HUES6 (cell line): ENCODE data around the gene HIPK4.

Experiments
- H3K27ac ChIP-seq: 2 replicates; pipeline ENCODE4 v1.7.0; 2013; ENCODE audit warnings: low read depth, mild to moderate bottlenecking, low read length, inconsistent platforms
- H3K27me3 ChIP-seq: 2 replicates; pipeline ENCODE4 v1.6.1; 2013; ENCODE audit warnings: low read length; ENCODE audit not compliant: control insufficient read depth, insufficient read depth
- H3K36me3 ChIP-seq: 2 replicates; pipeline ENCODE4 v1.6.1; 2013; ENCODE audit warnings: low read length; ENCODE audit not compliant: control insufficient read depth, insufficient read depth
- H3K4me1 ChIP-seq: 2 replicates; pipeline ENCODE4 v1.6.1; 2013; ENCODE audit warnings: low read length; ENCODE audit not compliant: control insufficient read depth, insufficient read depth
- H3K4me3 ChIP-seq: 2 replicates; pipeline ENCODE4 v1.5.1; 2013; ENCODE audit warnings: low read depth, low read length
- H3K9ac ChIP-seq: one replicate; pipeline ENCODE4 v1.6.1; 2013; ENCODE audit warnings: mild to moderate bottlenecking, low read length
- H3K9me3 ChIP-seq: 2 replicates; pipeline ENCODE4 v1.6.1; 2013; ENCODE audit warnings: low read depth, low read length; ENCODE audit not compliant: control insufficient read depth, insufficient read depth

HIPK4 gene

DNA sequence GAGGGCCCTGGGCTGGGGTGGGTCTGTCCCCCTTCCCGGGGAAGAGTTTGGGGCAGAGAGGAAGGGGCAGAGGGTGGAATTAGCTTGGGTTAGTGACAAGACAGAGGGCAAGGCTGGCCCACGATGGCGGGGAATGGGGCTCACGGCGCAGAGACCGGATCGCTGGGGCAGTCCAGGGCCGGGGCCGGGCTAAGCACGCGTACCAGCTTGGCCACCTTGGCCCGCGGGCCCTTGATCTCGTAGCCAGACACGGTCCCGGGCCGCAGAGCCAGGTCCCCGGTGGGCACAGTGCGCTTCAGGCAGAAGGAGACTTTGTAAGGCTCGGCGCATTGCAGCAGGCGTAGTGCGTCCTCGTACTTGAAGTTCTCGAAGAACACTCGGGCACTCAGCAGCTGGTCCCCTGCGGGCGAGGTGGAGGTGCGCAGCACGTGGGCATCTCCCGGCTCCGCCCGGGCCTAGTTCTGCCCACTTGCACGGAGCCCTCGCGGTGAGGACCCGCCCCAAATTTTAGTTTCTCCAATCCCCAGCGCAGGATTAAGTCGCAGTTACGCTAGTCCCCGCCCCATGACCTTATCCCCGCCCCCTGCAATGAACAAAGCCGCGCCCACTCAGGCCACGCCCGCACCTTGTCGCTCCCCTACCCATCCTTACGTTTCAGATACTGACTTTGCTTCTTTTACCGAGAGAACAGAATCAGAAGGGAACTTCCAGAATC is 8.6 kb upstream of the HIPK4 start:
- H3K9ac ChIP-seq, result no peak overlapping the region
- H3K4me3 ChIP-seq, result peak overlapping the region; percentile 19
- H3K27ac ChIP-seq, result no peak overlapping the region
- H3K36me3 ChIP-seq, result no peaks in the 10 kb centered on the region
- H3K4me1 ChIP-seq, result peaks cover 9% of the 10 kb centered on the region
- H3K9me3 ChIP-seq, result no peaks in the 10 kb centered on the region
- peaks cover 33% of the 10 kb centered on the region for H3K27me3 ChIP-seq

DNA sequence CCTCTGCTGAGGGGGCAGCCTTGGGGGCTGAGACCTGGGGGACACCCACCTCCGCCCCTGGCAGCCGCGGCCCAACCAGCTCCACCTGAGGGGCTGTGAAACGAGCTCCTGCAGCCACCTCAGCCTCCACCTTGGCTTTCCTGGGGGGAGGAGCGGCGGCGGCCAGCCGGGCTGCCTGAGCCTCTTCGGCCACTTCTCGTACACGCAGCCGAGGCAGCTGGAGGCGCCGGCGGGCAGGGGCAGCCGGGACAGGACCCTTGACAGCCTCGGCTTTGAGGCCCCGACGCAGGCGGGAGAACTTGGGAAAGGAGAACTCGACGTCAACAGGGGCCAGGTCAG is 7.6 kb upstream of the HIPK4 start:
- H3K27ac ChIP-seq, result no peak overlapping the region
- no peaks in the 10 kb centered on the region for H3K36me3 ChIP-seq
- H3K9me3 ChIP-seq, result no peaks in the 10 kb centered on the region
- no peak overlapping the region for H3K9ac ChIP-seq
- peaks cover 33% of the 10 kb centered on the region for H3K27me3 ChIP-seq
- peaks cover 6% of the 10 kb centered on the region for H3K4me1 ChIP-seq
- H3K4me3 ChIP-seq, result no peak overlapping the region

DNA sequence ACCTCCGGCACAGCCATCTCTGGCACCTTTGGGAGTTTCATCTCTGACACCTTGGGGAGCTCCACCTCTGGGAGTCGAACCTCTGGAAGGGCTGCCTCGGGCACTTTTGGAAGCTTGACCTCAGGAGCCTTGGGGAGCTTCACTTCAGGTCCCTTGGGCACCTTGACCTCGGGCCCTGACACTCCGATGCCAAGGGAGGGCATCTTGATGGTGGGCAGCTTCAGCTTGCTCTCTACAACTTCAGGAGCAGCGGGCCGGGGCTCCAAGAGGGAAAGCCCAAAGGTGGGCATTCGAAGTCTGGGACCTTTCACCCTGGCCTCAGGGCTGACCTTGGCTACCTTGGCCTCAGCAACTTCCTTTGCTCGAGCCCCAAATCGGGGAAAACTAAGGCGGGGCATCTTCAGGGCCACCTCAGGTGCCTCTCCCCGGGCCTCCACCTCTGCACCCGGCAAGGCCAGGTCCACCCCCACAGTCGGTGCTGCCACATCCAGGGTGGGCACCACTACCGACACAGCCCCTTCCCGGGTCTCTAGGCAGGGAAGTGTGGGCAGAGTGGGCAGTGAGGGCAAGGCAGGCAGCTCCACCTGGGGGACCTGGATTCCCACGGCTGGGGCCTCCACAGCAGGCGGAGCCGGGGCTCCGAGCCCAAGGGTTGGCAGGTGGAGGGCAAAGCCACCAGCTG is 7.0 kb upstream of the HIPK4 start:
- H3K4me1 ChIP-seq, result peaks cover 6% of the 10 kb centered on the region

DNA sequence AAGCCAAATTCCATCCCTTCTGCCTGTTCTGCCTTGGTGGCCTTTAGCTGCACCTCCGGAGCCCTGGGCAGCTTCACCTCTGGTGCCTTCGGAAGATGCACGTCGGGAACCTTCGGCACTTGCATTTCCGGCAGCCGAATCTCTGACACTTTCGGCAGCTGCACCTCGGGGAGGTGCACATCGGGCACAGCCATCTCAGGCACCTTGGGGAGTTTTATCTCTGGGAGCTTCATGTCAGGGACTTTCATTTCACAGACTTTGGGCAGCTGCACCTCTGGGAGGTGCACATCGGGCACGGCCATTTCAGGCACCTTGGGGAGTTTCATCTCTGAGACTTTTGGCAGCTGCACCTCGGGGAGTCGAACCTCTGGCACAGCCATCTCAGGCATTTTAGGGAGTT is 6.0 kb upstream of the HIPK4 start:
- Histone ChIP-seq H3K4me3 (no peak overlapping the region), H3K27me3 (peaks cover 33% of the 10 kb centered on the region), H3K9me3 (no peaks in the 10 kb centered on the region), H3K9ac (no peak overlapping the region), H3K4me1 (peaks cover 6% of the 10 kb centered on the region), H3K36me3 (no peaks in the 10 kb centered on the region), H3K27ac (no peak overlapping the region)

More for the DNA sequence above, 7.0 kb upstream of the HIPK4 start:
- Histone ChIP-seq H3K9me3 (no peaks in the 10 kb centered on the region), H3K27me3 (peaks cover 33% of the 10 kb centered on the region), H3K27ac (no peak overlapping the region), H3K36me3 (no peaks in the 10 kb centered on the region), H3K9ac (no peak overlapping the region), H3K4me3 (no peak overlapping the region)

DNA sequence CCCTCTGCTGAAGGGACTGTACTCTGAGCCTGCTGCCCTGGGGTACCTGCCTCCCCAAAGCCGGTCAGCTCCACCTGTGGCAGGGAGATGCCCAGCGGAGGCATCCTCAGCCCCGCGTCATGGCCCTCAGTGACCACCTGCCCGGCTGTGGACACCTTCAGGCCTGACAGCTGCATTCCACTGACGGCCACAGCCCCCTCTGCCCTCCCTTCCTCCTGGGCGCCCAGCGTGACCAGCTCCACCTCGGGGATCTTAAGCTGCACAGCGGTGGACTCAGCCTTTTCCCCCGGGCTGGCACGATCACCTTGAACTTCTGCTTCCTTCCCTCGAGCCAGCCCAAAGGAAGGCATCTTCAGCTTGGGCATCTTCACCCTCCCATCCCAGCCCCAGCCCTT is 4.8 kb upstream of the HIPK4 start:
- H3K9ac ChIP-seq, result no peak overlapping the region
- no peaks in the 10 kb centered on the region for H3K36me3 ChIP-seq
- no peak overlapping the region for H3K4me3 ChIP-seq
- H3K9me3 ChIP-seq, result no peaks in the 10 kb centered on the region
- H3K27me3 ChIP-seq, result peaks cover 33% of the 10 kb centered on the region
- H3K27ac ChIP-seq, result no peak overlapping the region
- H3K4me1 ChIP-seq, result peaks cover 6% of the 10 kb centered on the region

DNA sequence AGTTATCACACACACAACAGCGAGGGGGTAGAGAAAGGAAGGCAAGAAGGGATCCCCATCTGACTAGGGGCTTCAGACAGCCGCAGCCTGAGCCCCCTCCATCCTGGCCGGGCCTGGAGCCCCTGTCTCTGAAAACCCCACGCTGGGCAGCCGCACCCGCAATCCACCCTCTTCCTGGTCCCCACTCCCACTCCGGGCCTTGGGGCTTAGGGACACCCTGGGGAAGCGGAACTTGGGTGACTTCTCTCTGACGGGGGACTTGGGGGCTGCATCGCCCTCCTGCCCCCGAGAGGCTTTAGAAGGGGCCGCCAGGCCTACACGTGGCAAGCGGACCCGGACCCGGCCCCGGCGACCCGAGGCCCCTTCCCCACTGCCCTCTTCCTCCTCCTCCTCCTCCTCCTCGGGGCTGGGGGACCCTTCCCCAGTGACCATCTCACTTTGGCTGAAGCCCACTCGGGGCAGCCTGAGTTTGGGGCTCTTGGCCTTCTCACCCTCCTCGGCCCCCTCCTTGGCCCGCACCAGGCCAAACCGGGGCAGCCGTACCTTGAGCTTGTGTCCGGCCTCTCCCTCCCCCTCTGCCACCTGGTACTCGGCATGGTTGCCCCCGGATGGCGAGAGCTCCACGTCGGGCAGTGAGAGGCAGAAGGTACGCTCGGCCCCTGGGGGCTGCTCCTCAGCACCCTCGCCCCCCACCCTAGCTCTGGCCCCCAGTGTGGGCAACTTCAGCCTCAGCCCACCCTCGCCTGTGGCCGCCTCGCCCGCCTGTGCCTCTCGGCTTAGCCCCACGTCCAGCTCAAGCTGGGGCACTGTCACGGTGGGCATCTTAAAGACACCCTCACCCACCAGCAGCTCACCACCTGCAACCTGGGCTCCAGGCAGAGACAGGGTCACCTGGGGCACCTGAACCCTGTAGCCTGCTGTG is 4.2 kb upstream of the HIPK4 start:
- Histone ChIP-seq H3K9ac (no peak overlapping the region), H3K27ac (no peak overlapping the region), H3K27me3 (peaks cover 30% of the 10 kb centered on the region), H3K4me1 (peaks cover 6% of the 10 kb centered on the region), H3K4me3 (no peak overlapping the region), H3K36me3 (no peaks in the 10 kb centered on the region), H3K9me3 (no peaks in the 10 kb centered on the region)

DNA sequence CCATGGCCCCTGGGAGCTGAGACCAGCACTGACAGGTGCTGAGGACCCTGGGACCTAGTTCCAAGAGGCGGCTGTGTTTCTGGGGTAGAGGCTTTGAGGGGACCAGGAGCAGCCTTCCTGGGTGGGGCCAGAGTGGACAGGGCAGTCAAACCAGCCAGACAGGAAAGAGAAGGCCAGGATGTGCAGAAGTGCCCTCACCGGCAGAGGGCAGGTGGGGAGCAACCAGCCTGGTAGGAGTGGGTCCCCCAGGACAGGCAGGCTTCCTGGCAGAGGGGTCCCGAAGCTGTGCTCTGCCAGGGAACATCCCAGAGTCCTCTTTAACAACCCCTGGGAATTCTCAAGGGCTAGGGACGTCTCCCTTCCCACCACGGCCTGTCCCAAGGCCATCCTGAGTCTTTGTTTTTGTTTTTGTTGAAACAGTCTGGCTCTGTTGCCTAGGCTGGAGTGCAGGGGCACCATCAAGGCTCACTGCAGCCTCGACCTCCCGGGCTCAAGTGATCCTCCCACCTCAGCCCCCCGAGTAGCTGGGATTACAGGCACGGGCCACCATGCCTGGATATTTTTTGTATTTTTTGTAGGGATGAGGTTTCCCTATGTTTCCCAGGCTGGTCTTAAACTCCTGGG is 3.0 kb upstream of the HIPK4 start:
- Histone ChIP-seq H3K9ac (no peak overlapping the region), H3K36me3 (no peaks in the 10 kb centered on the region), H3K27me3 (peaks cover 24% of the 10 kb centered on the region), H3K4me3 (no peak overlapping the region), H3K9me3 (no peaks in the 10 kb centered on the region), H3K27ac (no peak overlapping the region), H3K4me1 (no peaks in the 10 kb centered on the region)

DNA sequence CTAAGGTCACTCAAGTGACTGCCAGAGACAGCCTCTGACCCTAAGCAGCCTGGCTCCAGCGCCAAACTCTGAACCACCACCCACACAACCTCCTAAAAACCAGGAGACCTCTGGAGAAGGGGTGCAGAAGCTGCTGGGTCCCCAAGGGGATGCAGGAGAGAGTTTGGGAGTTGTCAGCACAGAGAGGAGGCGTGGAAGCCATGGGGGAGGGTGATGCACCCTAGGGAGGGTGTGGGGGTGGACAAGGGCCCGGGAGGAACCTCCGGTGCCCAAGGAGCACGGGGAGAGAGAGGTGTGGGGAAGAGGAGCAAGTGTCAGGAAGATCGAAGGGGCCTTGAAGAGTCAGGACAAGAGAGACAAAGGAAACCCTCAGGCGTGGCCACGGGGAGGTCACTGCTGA is 2.1 kb upstream of the HIPK4 start:
- Histone ChIP-seq H3K9me3 (no peaks in the 10 kb centered on the region), H3K27me3 (peaks cover 15% of the 10 kb centered on the region; the same call in 1 of the 2 replicates), H3K4me1 (no peaks in the 10 kb centered on the region), H3K9ac (no peak overlapping the region), H3K36me3 (no peaks in the 10 kb centered on the region), H3K4me3 (no peak overlapping the region), H3K27ac (no peak overlapping the region)

DNA sequence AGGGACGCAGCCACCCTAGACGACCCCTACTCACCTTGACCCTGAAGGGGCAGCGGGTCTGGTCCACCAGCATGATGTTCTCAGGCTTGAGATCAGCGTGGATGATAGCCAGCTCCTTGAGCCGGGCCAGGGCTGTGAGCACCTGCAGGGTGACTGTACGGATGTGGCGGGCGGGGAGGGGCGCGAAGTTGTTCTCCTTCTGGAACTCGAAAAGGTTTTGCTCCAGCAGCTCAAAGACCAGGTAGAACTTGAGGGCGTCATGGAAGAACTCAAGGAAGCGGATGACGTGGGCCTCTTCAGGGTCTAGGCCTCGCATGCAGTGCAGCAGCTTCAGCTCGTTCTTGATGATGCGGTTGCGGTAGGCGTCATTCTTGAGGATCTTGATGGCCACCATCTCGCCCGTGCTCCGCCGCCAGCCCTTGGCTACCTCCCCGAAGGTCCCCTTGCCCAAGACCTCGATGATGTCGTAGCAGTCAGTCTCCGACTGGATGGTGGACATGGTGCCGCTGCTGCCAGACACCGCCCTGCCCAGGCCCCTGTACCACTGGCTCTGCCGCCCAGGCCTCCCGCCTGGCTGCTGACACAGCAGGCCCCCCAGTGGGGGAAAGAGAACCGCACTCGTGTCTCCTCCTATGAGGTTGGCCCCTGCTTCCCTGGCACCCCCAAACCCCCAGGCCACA is 437 bp downstream of the HIPK4 start:
- H3K9ac ChIP-seq, result no peak overlapping the region
- H3K9me3 ChIP-seq, result no peaks in the 10 kb centered on the region
- H3K36me3 ChIP-seq, result no peaks in the 10 kb centered on the region
- H3K27me3 ChIP-seq, result no peaks in the 10 kb centered on the region
- H3K4me1 ChIP-seq, result no peaks in the 10 kb centered on the region
- H3K27ac ChIP-seq, result no peak overlapping the region
- no peak overlapping the region for H3K4me3 ChIP-seq

DNA sequence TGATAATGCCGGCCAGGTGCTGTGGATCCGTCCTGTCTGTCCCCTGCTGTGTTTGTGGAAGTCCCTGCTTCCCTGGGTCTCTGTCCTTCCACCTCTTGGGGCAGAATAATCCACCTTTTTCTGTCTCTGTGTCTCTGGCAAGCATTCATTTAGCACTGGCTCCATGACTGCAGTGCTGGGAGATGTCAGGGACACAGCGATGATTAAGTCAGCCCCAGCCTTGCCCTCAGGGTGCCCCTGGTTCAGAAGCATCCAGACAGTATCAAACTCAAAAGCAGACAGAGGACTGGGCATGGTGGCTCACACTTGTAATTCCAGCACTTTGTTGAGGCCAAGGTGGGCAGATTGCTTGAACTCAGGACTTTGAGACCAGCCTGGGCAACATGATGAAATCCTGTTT is 1.5 kb downstream of the HIPK4 start:
- Histone ChIP-seq H3K27ac (no peak overlapping the region), H3K4me1 (peaks cover 5% of the 10 kb centered on the region), H3K9me3 (no peaks in the 10 kb centered on the region), H3K36me3 (no peaks in the 10 kb centered on the region), H3K9ac (no peak overlapping the region), H3K4me3 (no peak overlapping the region), H3K27me3 (no peaks in the 10 kb centered on the region)
